Fibroblast of peridontal ligament (primary cell): Measurements from ENCODE around the gene KCNE3.
"Not testable (repeated sequence)": the region's sequence is repeated elsewhere in the genome, so short reads cannot be mapped to it uniquely, and the experiment has no call there.

ENCODE experiments used
- DNase-seq: peaks from one replicate; pipeline ENCODE4 v3.0.0-alpha.2; 2010; ENCODE audit errors: extremely low read depth

KCNE3 gene

GRCh38 chr11:74443071-74443864, 24.1 kb downstream of the KCNE3 start:
- peak; percentile 37 for DNase-seq

- DNase-seq, result no peak
These were observed 24.7 kb downstream of the KCNE3 start for GRCh38 chr11:74442636-74443035.

GRCh38 chr11:74438681-74439080, 28.7 kb downstream of the KCNE3 start:
- no peak for DNase-seq

- no peak for DNase-seq
These were observed 29.8 kb downstream of the KCNE3 start for GRCh38 chr11:74437441-74438042.

GRCh38 chr11:74434528-74434927, 32.8 kb downstream of the KCNE3 start:
- DNase-seq, result no peak

- DNase-seq, result no peak
These were observed 38.1 kb downstream of the KCNE3 start for GRCh38 chr11:74429205-74429604.

- DNase-seq, result peak; percentile 5
These were observed 39.9 kb downstream of the KCNE3 start for GRCh38 chr11:74427384-74427886.

- no peak for DNase-seq
These were observed 42.2 kb downstream of the KCNE3 start for GRCh38 chr11:74425100-74425499.

GRCh38 chr11:74418509-74418895, 48.8 kb downstream of the KCNE3 start:
- peak; percentile 69 for DNase-seq

GRCh38 chr11:74417860-74418508, 49.4 kb downstream of the KCNE3 start:
- DNase-seq, result peak; percentile 2

- peak; percentile 6 for DNase-seq
These were observed 50.0 kb downstream of the KCNE3 start for GRCh38 chr11:74417379-74417804.

GRCh38 chr11:74416974-74417373, 50.4 kb downstream of the KCNE3 start:
- DNase-seq, result not testable (repeated sequence)

- DNase-seq, result no peak
These were observed 54.5 kb downstream of the KCNE3 start for GRCh38 chr11:74412733-74413359.

GRCh38 chr11:74412321-74412720, 55.0 kb downstream of the KCNE3 start:
- peak; percentile 12 for DNase-seq

- DNase-seq, result no peak
These were observed 57.7 kb downstream of the KCNE3 start for GRCh38 chr11:74409633-74410032.
